Glutamatergic neuron (in vitro differentiated cells): ENCODE results near the gene HNF4A. TPM values are rescaled to one million over a fixed set of nuclear protein-coding genes. Genes with fewer than 3 reads are reported as not detected.
A peak's percentile ranks its signal among the peaks of the same experiment; 100 is the strongest.
"Not testable (repeated sequence)": the region's sequence is repeated elsewhere in the genome, so short reads cannot be mapped to it uniquely, and the experiment has no call there.

ENCODE experiments used
- DNase-seq: peaks from one replicate; pipeline ENCODE4 v3.0.0; 2022
- H3K27ac Mint-ChIP-seq: one replicate; pipeline ENCODE4 v1.8.0; 2020; ENCODE audit warnings: mild to moderate bottlenecking, mixed read lengths, inconsistent platforms; ENCODE audit not compliant: unreplicated experiment
- H3K27me3 Mint-ChIP-seq: one replicate; pipeline ENCODE4 v1.8.0; 2020; ENCODE audit warnings: mild to moderate bottlenecking, moderate library complexity, mixed read lengths, inconsistent platforms; ENCODE audit not compliant: unreplicated experiment
- H3K36me3 Mint-ChIP-seq: one replicate; pipeline ENCODE4 v1.8.0; 2020; ENCODE audit warnings: mild to moderate bottlenecking, mixed read lengths, inconsistent platforms; ENCODE audit not compliant: unreplicated experiment
- H3K4me1 Mint-ChIP-seq: one replicate; pipeline ENCODE4 v1.8.0; 2020; ENCODE audit warnings: mild to moderate bottlenecking, low read depth, mixed read lengths, inconsistent platforms; ENCODE audit not compliant: unreplicated experiment
- H3K4me3 Mint-ChIP-seq: one replicate; pipeline ENCODE4 v1.8.0; 2020; ENCODE audit warnings: mild to moderate bottlenecking, mixed read lengths, inconsistent platforms; ENCODE audit not compliant: unreplicated experiment
- H3K9me3 Mint-ChIP-seq: one replicate; pipeline ENCODE4 v1.8.0; 2020; ENCODE audit warnings: mild to moderate bottlenecking, moderate library complexity, mixed read lengths, inconsistent platforms; ENCODE audit not compliant: unreplicated experiment
- CTCF ChIP-seq: fragments of 200-600 bp; sonication (generic); IDR thresholded peaks from one replicate; pipeline ENCODE4 v1.5.0; 2021; ENCODE audit not compliant: partially characterized antibody, unreplicated experiment
- total RNA-seq: library from RNA; stranded (reverse); fragmentation: NEBNext Ultra II Directional; extraction: Animal tissue kit (Norgen Biotek cat#: 25700); gene quantifications from one replicate; pipeline ENCODE4 v1.2.1, GENCODE V29; 2021; ENCODE audit not compliant: unreplicated experiment

Gene HNF4A
- total RNA-seq, 1 donor from 2014 or later: not detected

- no peak overlapping the region for H3K27ac Mint-ChIP-seq
- no peak for DNase-seq
- H3K36me3 Mint-ChIP-seq: no peaks in the 10 kb centered on the region
- H3K4me3 Mint-ChIP-seq: no peak overlapping the region
- TF ChIP-seq CTCF: no peak
- H3K4me1 Mint-ChIP-seq: peaks cover 7% of the 10 kb centered on the region
- H3K27me3 Mint-ChIP-seq: peaks cover 2% of the 10 kb centered on the region
- H3K9me3 Mint-ChIP-seq: no peaks in the 10 kb centered on the region
These were observed 114.8 kb downstream of the HNF4A start for GRCh38 chr20:44470327-44470726.

- DNase-seq: no peak
- Mint-ChIP-seq H3K4me1 (peaks cover 7% of the 10 kb centered on the region), H3K36me3 (no peaks in the 10 kb centered on the region), H3K27me3 (peaks cover 4% of the 10 kb centered on the region), H3K27ac (no peak overlapping the region), H3K9me3 (no peaks in the 10 kb centered on the region), H3K4me3 (no peak overlapping the region)
- TF ChIP-seq CTCF: no peak
These were observed 116.0 kb downstream of the HNF4A start for GRCh38 chr20:44471481-44471882.

DNA sequence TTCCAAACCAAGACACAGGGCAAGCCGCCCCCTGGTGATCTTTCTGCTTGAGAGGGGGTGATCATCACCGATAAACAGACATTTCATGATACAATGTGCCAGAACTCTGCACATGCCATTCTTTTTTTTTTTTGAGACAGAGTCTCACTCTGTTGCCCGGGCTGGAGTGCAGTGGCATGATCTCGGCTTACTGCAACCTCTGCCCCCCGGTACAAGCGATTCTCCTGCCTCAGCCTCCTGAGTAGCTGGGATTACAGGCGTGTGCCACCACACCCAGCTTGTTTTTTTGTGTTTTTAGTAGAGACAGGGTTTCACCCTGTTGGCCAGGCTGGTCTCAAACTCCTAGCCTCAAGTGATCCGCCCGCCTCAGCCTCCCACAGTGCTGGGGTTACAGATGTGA, 116.8 kb downstream of the HNF4A start:
- DNase-seq, H3K4me1 Mint-ChIP-seq, H3K36me3 Mint-ChIP-seq, H3K27me3 Mint-ChIP-seq, H3K4me3 Mint-ChIP-seq, H3K9me3 Mint-ChIP-seq, H3K27ac Mint-ChIP-seq: not testable (repeated sequence)

DNA sequence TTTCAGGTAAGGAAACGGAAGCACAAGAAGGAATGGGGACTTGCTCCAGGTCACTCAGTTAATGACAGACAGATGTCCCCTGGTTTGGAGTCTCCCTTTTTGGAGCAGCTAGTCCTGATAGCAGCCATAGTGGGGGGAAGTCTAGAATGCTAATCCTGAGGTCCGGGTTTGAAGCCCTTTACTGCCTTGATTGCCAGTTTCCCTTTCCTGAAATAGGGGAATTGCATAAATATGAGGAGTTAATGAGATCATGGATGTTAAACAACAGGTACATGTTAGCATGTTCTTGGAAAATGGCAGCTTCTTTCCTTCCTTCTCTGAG, 119.8 kb downstream of the HNF4A start:
- Mint-ChIP-seq H3K36me3 (peaks cover 4% of the 10 kb centered on the region), H3K4me3 (peak overlapping the region; percentile 93), H3K9me3 (no peaks in the 10 kb centered on the region), H3K4me1 (peaks cover 3% of the 10 kb centered on the region), H3K27me3 (peaks cover 4% of the 10 kb centered on the region), H3K27ac (peak overlapping the region; percentile 92)
- no peak for DNase-seq
- TF ChIP-seq CTCF: no peak

DNA sequence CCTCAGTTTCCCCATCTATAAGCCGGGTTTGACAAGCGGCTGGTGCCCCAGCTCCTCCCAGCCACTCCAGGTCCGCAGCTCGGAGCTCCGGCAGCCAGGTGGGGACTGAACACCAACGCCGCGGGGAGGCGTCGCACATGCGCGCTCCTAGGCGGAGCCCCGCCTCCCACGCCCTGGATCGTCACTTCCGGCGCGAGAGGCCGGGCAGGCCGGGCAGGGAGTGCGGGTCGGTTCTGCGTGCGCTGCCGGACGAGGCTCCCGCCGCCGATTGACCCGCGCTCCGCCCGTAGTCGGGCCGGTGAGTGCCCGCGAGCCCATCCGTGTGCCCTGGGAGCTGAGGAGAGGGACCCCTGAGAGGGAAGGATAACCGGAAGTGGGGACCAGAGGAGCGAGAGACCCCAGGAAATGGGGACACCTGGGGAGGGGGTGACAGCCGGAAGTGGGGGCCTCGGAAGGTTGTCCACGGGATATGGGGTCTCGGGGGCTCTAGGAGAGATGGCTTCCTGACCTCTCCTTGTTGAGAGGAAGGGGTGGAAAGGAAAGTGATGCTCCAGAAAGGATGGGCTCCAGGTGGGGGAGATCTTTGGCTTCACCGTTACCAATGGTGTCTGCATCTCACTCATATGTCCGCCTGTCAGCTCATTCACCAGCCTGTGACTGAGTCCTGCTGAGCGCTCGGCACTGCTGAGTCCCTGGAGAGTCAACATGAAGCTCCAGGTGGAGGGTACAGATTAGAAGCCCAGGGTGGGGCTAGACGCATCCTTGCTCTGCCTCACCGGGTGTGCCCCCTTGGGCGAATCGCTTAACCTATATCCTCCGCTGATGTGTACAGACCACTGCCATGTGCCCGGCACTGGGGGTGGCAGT, 120.4 kb downstream of the HNF4A start, which contains the start of gene TTPAL:
TTPAL (plus strand) TSS at position 181 of the 867 bp plus-strand sequence. CDS start 4,126 bp downstream, outside the sequence.
- peaks cover 4% of the 10 kb centered on the region for H3K27me3 Mint-ChIP-seq
- H3K36me3 Mint-ChIP-seq: peaks cover 8% of the 10 kb centered on the region
- H3K4me3 Mint-ChIP-seq: peak within 1 kb of the TSS; percentile 93
- H3K9me3 Mint-ChIP-seq: peaks cover under 1% of the 10 kb centered on the region
- no peak for TF ChIP-seq CTCF
- H3K4me1 Mint-ChIP-seq: peaks cover 3% of the 10 kb centered on the region
- H3K27ac Mint-ChIP-seq: peak within 1 kb of the TSS; percentile 92
- DNase-seq: peak; percentile 90
